HepG2 (cell line): ENCODE measurements around the gene IQCN. TPM values are rescaled to one million over a fixed set of nuclear protein-coding genes. Genes with fewer than 3 reads are reported as not detected.
A peak's percentile ranks its signal among the peaks of the same experiment; 100 is the strongest.

ENCODE experiments used
- ARID2 ChIP-seq: sonication (generic); formaldehyde crosslinking; IDR thresholded peaks from 2 replicates; pipeline ENCODE4 v1.8.1; 2022; ENCODE audit warnings: mild to moderate bottlenecking, missing genetic modification reagents, borderline replicate concordance
- ARNTL ChIP-seq: sonication (generic); formaldehyde crosslinking; IDR thresholded peaks from 2 replicates; pipeline ENCODE4 v1.4.0; 2020; ENCODE audit warnings: mild to moderate bottlenecking, missing genetic modification reagents
- GTF3A ChIP-seq: sonication (generic); formaldehyde crosslinking; conservative IDR thresholded peaks from 2 replicates; pipeline ENCODE4 v1.4.0; 2020; ENCODE audit warnings: mild to moderate bottlenecking, missing genetic modification reagents
- HNRNPL ChIP-seq: fragments of 200-400 bp; formaldehyde crosslinking; IDR thresholded peaks from 2 replicates; pipeline ENCODE4 v1.6.1; 2017; ENCODE audit warnings: mild to moderate bottlenecking, low read depth, low read length
- HOXA5 ChIP-seq: sonication (generic); formaldehyde crosslinking; IDR thresholded peaks from 2 replicates; pipeline ENCODE4 v1.4.0; 2020; ENCODE audit warnings: missing genetic modification reagents
- MED1 ChIP-seq: sonication (generic); formaldehyde crosslinking; IDR thresholded peaks from 2 replicates; pipeline ENCODE4 v1.4.0; 2020; ENCODE audit warnings: missing genetic modification reagents
- MEF2D ChIP-seq: sonication (generic); formaldehyde crosslinking; IDR thresholded peaks from 2 replicates; pipeline ENCODE4 v1.5.1; 2020; ENCODE audit warnings: mild to moderate bottlenecking, missing genetic modification reagents
- PHF21A ChIP-seq: sonication (generic); formaldehyde crosslinking; IDR thresholded peaks from 2 replicates; pipeline ENCODE4 v1.5.0; 2020; ENCODE audit warnings: mild to moderate bottlenecking, missing genetic modification reagents
- RARG ChIP-seq: sonication (generic); formaldehyde crosslinking; IDR thresholded peaks from 2 replicates; pipeline ENCODE4 v1.4.0; 2020; ENCODE audit warnings: low read depth, mild to moderate bottlenecking, missing genetic modification reagents
- REL ChIP-seq: sonication (generic); formaldehyde crosslinking; conservative IDR thresholded peaks from 2 replicates; pipeline ENCODE4 v1.8.0; 2022; ENCODE audit warnings: mild to moderate bottlenecking, missing genetic modification reagents, moderate library complexity
- SP2 ChIP-seq: sonication (generic); formaldehyde crosslinking; IDR thresholded peaks from 2 replicates; pipeline ENCODE4 v1.5.1; 2020; ENCODE audit warnings: mild to moderate bottlenecking, missing genetic modification reagents
- ZNF10 ChIP-seq: sonication (generic); formaldehyde crosslinking; IDR thresholded peaks from 2 replicates; pipeline ENCODE4 v1.4.0; 2020; ENCODE audit warnings: mild to moderate bottlenecking, low read depth, missing genetic modification reagents, borderline replicate concordance
- ZNF124 ChIP-seq: sonication (generic); formaldehyde crosslinking; IDR thresholded peaks from 2 replicates; pipeline ENCODE4 v1.4.0; 2020; ENCODE audit warnings: missing genetic modification reagents
- ZNF17 ChIP-seq: sonication (generic); formaldehyde crosslinking; IDR thresholded peaks from 2 replicates; pipeline ENCODE4 v1.5.0; 2020; ENCODE audit warnings: mild to moderate bottlenecking, missing genetic modification reagents
- ZNF235 ChIP-seq: sonication (generic); formaldehyde crosslinking; IDR thresholded peaks from 2 replicates; pipeline ENCODE4 v1.8.1; 2023; ENCODE audit warnings: mild to moderate bottlenecking, missing genetic modification reagents, borderline replicate concordance
- ZNF251 ChIP-seq: sonication (generic); formaldehyde crosslinking; IDR thresholded peaks from 2 replicates; pipeline ENCODE4 v1.9.0; 2021; ENCODE audit warnings: mild to moderate bottlenecking, missing genetic modification reagents
- ZNF337 ChIP-seq: sonication (generic); formaldehyde crosslinking; IDR thresholded peaks from 2 replicates; pipeline ENCODE4 v1.5.1; 2020; ENCODE audit warnings: missing genetic modification reagents, low read depth, mild to moderate bottlenecking, borderline replicate concordance
- ZNF430 ChIP-seq: sonication (generic); formaldehyde crosslinking; IDR thresholded peaks from 2 replicates; pipeline ENCODE4 v1.9.0; 2021; ENCODE audit warnings: mild to moderate bottlenecking, missing genetic modification reagents
- ZNF501 ChIP-seq: sonication (generic); formaldehyde crosslinking; IDR thresholded peaks from 2 replicates; pipeline ENCODE4 v1.5.1; 2020; ENCODE audit warnings: mild to moderate bottlenecking, moderate library complexity, missing genetic modification reagents
- ZNF850 ChIP-seq: sonication (generic); formaldehyde crosslinking; conservative IDR thresholded peaks from 2 replicates; pipeline ENCODE4 v1.9.0; 2021; ENCODE audit warnings: mild to moderate bottlenecking, missing genetic modification reagents
- polyA plus RNA-seq, 8 experiments: library from polyadenylated mRNA; depleted of rRNA in 3 of 8; stranded (reverse) in 7 of 8; unstranded in 1 of 8; fragments of >200 nt; fragmentation: Illumina TruSeq in 4 of 8; extraction: Trizol in 4 of 8; gene quantifications; 2 replicates each; pipeline versions ENCODE4 v1.2.1 to v1.2.3, GENCODE V29; 2011 to 2016; ENCODE audit warnings: low read depth in 4 of 8, missing spikeins in 1 of 8, mixed read lengths in 1 of 8; ENCODE audit not compliant: insufficient read depth in 1 of 8
- total RNA-seq, 5 experiments: library from RNA; depleted of rRNA; stranded (reverse); fragments of >200 nt; fragmentation: Illumina TruSeq; extraction: Trizol; gene quantifications; 2 replicates each; pipeline ENCODE4 v1.2.3, GENCODE V29; 2016; ENCODE audit warnings: low read depth in 1 of 5
- TF ChIP-seq, protein P1 (sequence below): sonication (generic); formaldehyde crosslinking; IDR thresholded peaks from 2 replicates; pipeline ENCODE4 v1.8.1; 2023; ENCODE audit warnings: mild to moderate bottlenecking, moderate library complexity, missing genetic modification reagents
- TF ChIP-seq, protein P2 (sequence below): sonication (generic); formaldehyde crosslinking; IDR thresholded peaks from 2 replicates; pipeline ENCODE4 v1.4.0; 2020; ENCODE audit warnings: missing genetic modification reagents
- TF ChIP-seq, protein P3 (sequence below), 2 experiments: fragments of 450-650 bp in 1 of 2; sonication (generic) in 1 of 2; formaldehyde crosslinking; IDR thresholded peaks; 2 replicates each; pipeline versions ENCODE4 v1.5.0 to v1.8.0; 2020 to 2022; ENCODE audit warnings: mild to moderate bottlenecking in 1 of 2, missing genetic modification reagents in 1 of 2
- TF ChIP-seq, protein P4 (sequence below): sonication (generic); formaldehyde crosslinking; IDR thresholded peaks from 2 replicates; pipeline ENCODE4 v1.8.0; 2022; ENCODE audit warnings: mild to moderate bottlenecking, missing genetic modification reagents; ENCODE audit not compliant: insufficient replicate concordance

Gene IQCN
- total and polyA plus RNA-seq, 2 of the 13 experiments (the other 11 are each of a cell fraction or from before 2014, with no cell fraction given) = 0.04 to 0.18 TPM

DNA sequence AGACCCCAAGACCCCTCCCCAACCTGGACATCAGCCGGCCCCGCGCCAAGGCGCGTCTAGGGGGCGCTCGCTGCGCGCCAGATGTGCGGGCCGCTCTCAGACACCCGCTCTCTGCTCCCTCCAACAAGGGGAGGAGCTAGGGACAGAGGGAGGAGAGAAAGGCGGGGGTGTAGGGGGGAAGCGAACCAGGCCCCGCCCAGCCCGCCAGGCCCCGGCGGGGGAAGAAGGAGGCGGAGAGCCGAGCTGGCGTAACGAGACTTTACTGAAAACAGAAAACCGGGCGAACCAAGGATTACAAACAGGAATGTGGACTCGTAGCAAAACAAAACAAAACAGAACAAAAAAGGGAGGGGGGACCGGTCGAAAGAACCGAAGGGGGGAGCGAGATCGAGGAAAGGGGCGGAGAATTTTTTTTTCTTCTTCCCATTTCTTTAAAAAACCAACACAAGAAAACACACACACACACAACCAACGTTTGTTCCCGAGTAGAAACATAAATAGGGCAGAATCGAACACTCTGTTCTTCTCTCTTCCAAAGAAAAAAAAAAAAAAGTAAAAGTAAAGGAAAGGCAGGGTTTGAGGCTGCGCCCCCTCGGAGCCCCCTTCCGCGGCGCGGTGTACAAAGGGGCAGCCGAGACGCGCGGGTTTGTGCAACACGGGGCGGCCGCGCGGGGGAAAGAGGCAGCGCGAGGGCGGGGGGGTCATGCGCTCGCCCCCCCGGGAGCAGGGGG lies 5.4 kb upstream of the IQCN start (continued):
- TF ChIP-seq ARID2 (CRISPR knock-in tag) (0 out of 2 replicates have a peak, but pooled peaks have one; percentile 52), PHF21A (CRISPR knock-in tag) (peak; percentile 40; the same call in 1 of the 2 replicates), ZNF124 (CRISPR knock-in tag) (no peak), ZNF251 (CRISPR knock-in tag) (no peak), GTF3A (0 out of 2 replicates have a peak, but pooled peaks have one; percentile 37), REL (CRISPR knock-in tag) (peak; percentile 37; the same call in 1 of the 2 replicates), MED1 (CRISPR knock-in tag) (peak; percentile 67), ZNF17 (CRISPR knock-in tag) (no peak), ZNF850 (CRISPR knock-in tag) (peak; percentile 65; the same call in 1 of the 2 replicates), ZNF430 (CRISPR knock-in tag) (no peak), MEF2D (peak; percentile 24; the same call in 1 of the 2 replicates), HNRNPL (0 out of 2 replicates have a peak, but pooled peaks have one; percentile 21), SP2 (no peak), HOXA5 (CRISPR knock-in tag) (peak; percentile 89), RARG (no peak), ZNF337 (CRISPR knock-in tag) (no peak), ZNF10 (no peak), ARNTL (CRISPR knock-in tag) (peak; percentile 5; the same call in 1 of the 2 replicates), ZNF235 (CRISPR knock-in tag) (no peak), ZNF501 (CRISPR knock-in tag) (peak; percentile 75)
- TF ChIP-seq, protein P1, sequence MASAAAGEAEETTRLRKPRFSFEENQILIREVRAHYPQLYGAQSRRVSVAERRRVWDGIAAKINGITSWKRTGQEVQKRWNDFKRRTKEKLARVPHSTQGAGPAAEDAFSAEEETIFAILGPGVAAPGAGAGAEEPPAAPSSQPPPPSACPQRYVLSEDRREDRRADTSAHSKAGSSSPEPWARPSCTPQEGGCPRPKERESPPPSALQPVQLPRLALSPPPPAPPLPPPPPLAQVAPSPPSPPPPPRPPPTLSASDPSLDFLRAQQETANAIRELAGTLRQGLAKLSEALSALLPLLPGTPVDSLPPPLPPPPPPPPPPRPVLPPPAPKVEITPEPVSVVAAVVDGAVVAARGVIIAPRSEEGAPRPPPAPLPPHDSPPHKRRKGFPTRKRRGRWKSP (CRISPR knock-in tag) = peak; percentile 55; the same call in 1 of the 2 replicates
- TF ChIP-seq, protein P2, sequence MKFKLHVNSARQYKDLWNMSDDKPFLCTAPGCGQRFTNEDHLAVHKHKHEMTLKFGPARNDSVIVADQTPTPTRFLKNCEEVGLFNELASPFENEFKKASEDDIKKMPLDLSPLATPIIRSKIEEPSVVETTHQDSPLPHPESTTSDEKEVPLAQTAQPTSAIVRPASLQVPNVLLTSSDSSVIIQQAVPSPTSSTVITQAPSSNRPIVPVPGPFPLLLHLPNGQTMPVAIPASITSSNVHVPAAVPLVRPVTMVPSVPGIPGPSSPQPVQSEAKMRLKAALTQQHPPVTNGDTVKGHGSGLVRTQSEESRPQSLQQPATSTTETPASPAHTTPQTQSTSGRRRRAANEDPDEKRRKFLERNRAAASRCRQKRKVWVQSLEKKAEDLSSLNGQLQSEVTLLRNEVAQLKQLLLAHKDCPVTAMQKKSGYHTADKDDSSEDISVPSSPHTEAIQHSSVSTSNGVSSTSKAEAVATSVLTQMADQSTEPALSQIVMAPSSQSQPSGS (CRISPR knock-in tag) = peak; percentile 49; the same call in 1 of the 2 replicates
- TF ChIP-seq, protein P3, sequence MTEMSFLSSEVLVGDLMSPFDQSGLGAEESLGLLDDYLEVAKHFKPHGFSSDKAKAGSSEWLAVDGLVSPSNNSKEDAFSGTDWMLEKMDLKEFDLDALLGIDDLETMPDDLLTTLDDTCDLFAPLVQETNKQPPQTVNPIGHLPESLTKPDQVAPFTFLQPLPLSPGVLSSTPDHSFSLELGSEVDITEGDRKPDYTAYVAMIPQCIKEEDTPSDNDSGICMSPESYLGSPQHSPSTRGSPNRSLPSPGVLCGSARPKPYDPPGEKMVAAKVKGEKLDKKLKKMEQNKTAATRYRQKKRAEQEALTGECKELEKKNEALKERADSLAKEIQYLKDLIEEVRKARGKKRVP (CRISPR knock-in tag; IDR thresholded peaks at IDR 0.05) = no peak
- TF ChIP-seq, protein P4, sequence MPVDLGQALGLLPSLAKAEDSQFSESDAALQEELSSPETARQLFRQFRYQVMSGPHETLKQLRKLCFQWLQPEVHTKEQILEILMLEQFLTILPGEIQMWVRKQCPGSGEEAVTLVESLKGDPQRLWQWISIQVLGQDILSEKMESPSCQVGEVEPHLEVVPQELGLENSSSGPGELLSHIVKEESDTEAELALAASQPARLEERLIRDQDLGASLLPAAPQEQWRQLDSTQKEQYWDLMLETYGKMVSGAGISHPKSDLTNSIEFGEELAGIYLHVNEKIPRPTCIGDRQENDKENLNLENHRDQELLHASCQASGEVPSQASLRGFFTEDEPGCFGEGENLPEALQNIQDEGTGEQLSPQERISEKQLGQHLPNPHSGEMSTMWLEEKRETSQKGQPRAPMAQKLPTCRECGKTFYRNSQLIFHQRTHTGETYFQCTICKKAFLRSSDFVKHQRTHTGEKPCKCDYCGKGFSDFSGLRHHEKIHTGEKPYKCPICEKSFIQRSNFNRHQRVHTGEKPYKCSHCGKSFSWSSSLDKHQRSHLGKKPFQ = peak; percentile 59
